GM10248 (cell line): ENCODE data around the gene PSMD5.

Experiments used
- CTCF ChIA-PET: fragments of 300-600 bp; sonication (Branson Sonifier 250); formaldehyde crosslinking; extraction: SDS; loops from one replicate; lab custom pipeline; 2021; ENCODE audit warnings: antibody characterized with exemption; lab: Yijun Ruan, JAX
- POLR2A ChIA-PET: fragments of 350-650 bp; sonication (Branson Sonifier 250); formaldehyde crosslinking; extraction: SDS; loops from one replicate; lab custom pipeline; 2020; ENCODE audit warnings: antibody characterized with exemption; lab: Yijun Ruan, JAX
- DNase-seq: peaks from one replicate; pipeline ENCODE4 v3.0.0; 2012; ENCODE audit errors: extremely low spot score
- CTCF ChIP-seq: IDR thresholded peaks from 2 replicates; pipeline ENCODE4 v1.5.1; 2012; ENCODE audit warnings: mild to moderate bottlenecking, low read depth; ENCODE audit errors: extremely low read depth, missing control alignments, control extremely low read depth

The PSMD5 gene

GRCh38 chr9:120842685-120843485 lies at the start of gene PSMD5:
TSS of gene PSMD5 (minus strand) at chr9:120842922. CDS start at chr9:120842909, 13 bp downstream.
- POLR2A ChIA-PET = interaction anchor here (0.5 kb wide), 1 partner anchor 9 kb away, joined by 6 read pairs; no protein-coding TSS in a partner anchor
- CTCF ChIA-PET = interaction anchor here (0.7 to 1.0 kb wide), 2 partner anchors 18 to 19 kb away, joined by 3 read pairs; no protein-coding TSS in a partner anchor
- DNase-seq = peak; percentile 99
- no peak for TF ChIP-seq CTCF

- DNase-seq = no peak
These were observed 49.4 kb upstream of the PSMD5 start for GRCh38 chr9:120891884-120892747.

GRCh38 chr9:120891245-120891883 lies 48.6 kb upstream of the PSMD5 start:
- ChIA-PET POLR2A (interaction anchor here (1.2 kb wide), 1 partner anchor 14 kb away, joined by 3 read pairs; no protein-coding TSS in a partner anchor), CTCF (interaction anchor here (0.9 to 1.7 kb wide), 3 partner anchors 9 to 46 kb away, joined by 3 read pairs; no protein-coding TSS in a partner anchor)
- no peak for DNase-seq
- no peak for TF ChIP-seq CTCF

More at GRCh38 chr9:120891884-120892747, 49.4 kb upstream of the PSMD5 start:
- TF ChIP-seq CTCF = no peak
- POLR2A ChIA-PET = interaction anchor here (0.6 to 1.2 kb wide), 4 partner anchors 10 to 181 kb away, joined by 3 read pairs; no protein-coding TSS in a partner anchor
- CTCF ChIA-PET = interaction anchor here (0.9 to 1.7 kb wide), 3 partner anchors 8 to 45 kb away, joined by 3 read pairs; no protein-coding TSS in a partner anchor

- ChIA-PET CTCF (interaction anchor here (1.1 to 2.0 kb wide), 5 partner anchors 9 to 46 kb away, joined by 3 to 7 read pairs (median 4); no protein-coding TSS in a partner anchor), POLR2A (interaction anchor here (1.2 kb wide), 1 partner anchor 14 kb away, joined by 3 read pairs; no protein-coding TSS in a partner anchor)
- DNase-seq = no peak
- TF ChIP-seq CTCF = no peak
These were observed 47.9 kb upstream of the PSMD5 start for GRCh38 chr9:120890320-120891244.

- ChIA-PET POLR2A (no interaction called here), CTCF (interaction anchor here (0.7 to 2.0 kb wide), 5 partner anchors 10 to 47 kb away, joined by 3 to 7 read pairs (median 4); no protein-coding TSS in a partner anchor)
- no peak for TF ChIP-seq CTCF
- no peak for DNase-seq
These were observed 47.0 kb upstream of the PSMD5 start for GRCh38 chr9:120889606-120890271.
